WTC11 (cell line): ENCODE results near the gene PBRM1. TPM values are rescaled to one million over a fixed set of nuclear protein-coding genes. Genes with fewer than 3 reads are reported as not detected.

Experiments
- ATAC-seq: fragments of 200-7000 bp; cut with Tn5 transposase; 2 replicates; pipeline ENCODE4 v1.10.0; 2021; ENCODE audit warnings: mild to moderate bottlenecking, moderate library complexity
- CTCF ChIA-PET: fragments of 300-600 bp; sonication (Branson Sonifier 250); formaldehyde crosslinking; loops from one replicate; lab custom pipeline; 2021; ENCODE audit warnings: antibody characterized with exemption; lab: Charles Lee
- POLR2A ChIA-PET: fragments of 350-600 bp; sonication (Branson Sonifier 250); formaldehyde crosslinking; loops from one replicate; lab custom pipeline; 2021; ENCODE audit warnings: antibody characterized with exemption; lab: Charles Lee
- DNase-seq: peaks from one replicate; pipeline ENCODE4 v3.0.0; 2021; ENCODE audit warnings: low spot score
- H3K27ac Mint-ChIP-seq: 2 replicates; pipeline ENCODE4 v1.8.0; 2021; ENCODE audit warnings: mixed read lengths
- H3K27me3 Mint-ChIP-seq: 2 replicates; pipeline ENCODE4 v1.8.0; 2021; ENCODE audit warnings: low read depth, mild to moderate bottlenecking, moderate library complexity, mixed read lengths
- H3K36me3 Mint-ChIP-seq: 2 replicates; pipeline ENCODE4 v1.8.0; 2021; ENCODE audit warnings: mixed read lengths
- H3K4me1 Mint-ChIP-seq: 2 replicates; pipeline ENCODE4 v1.8.0; 2022; ENCODE audit warnings: mixed read lengths
- H3K4me3 Mint-ChIP-seq: 2 replicates; pipeline ENCODE4 v1.8.0; 2021; ENCODE audit warnings: mild to moderate bottlenecking, moderate library complexity, mixed read lengths
- H3K9me3 Mint-ChIP-seq: 2 replicates; pipeline ENCODE4 v1.8.0; 2021; ENCODE audit warnings: mixed read lengths
- ARID4B ChIP-seq: sonication (generic); formaldehyde crosslinking; IDR thresholded peaks from 2 replicates; pipeline ENCODE4 v1.8.0; 2023; ENCODE audit warnings: missing genetic modification reagents, mild to moderate bottlenecking, borderline replicate concordance
- ATF1 ChIP-seq: sonication (generic); formaldehyde crosslinking; IDR thresholded peaks from 2 replicates; pipeline ENCODE4 v1.8.1; 2023; ENCODE audit warnings: mild to moderate bottlenecking, moderate library complexity, missing genetic modification reagents
- CBFB ChIP-seq: sonication (generic); formaldehyde crosslinking; IDR thresholded peaks from 2 replicates; pipeline ENCODE4 v1.8.1; 2022; ENCODE audit warnings: mild to moderate bottlenecking, low read depth, missing genetic modification reagents
- CREM ChIP-seq: sonication (generic); formaldehyde crosslinking; IDR thresholded peaks from 2 replicates; pipeline ENCODE4 v1.8.1; 2022; ENCODE audit warnings: mild to moderate bottlenecking, missing genetic modification reagents, moderate library complexity
- FOXP4 ChIP-seq: sonication (generic); formaldehyde crosslinking; IDR thresholded peaks from 2 replicates; pipeline ENCODE4 v1.8.0; 2022; ENCODE audit warnings: mild to moderate bottlenecking, missing genetic modification reagents
- GRHL2 ChIP-seq: fragments of 250-450 bp; sonication (Bioruptor Pico); IDR thresholded peaks from 2 replicates; pipeline ENCODE4 v1.8.0; 2022; ENCODE audit warnings: mild to moderate bottlenecking, moderate library complexity; ENCODE audit not compliant: insufficient replicate concordance, severe bottlenecking
- IRF1 ChIP-seq: sonication (generic); formaldehyde crosslinking; IDR thresholded peaks from 2 replicates; pipeline ENCODE4 v1.8.0; 2023; ENCODE audit warnings: missing genetic modification reagents
- IRF2 ChIP-seq: sonication (generic); formaldehyde crosslinking; IDR thresholded peaks from 2 replicates; pipeline ENCODE4 v1.8.0; 2022; ENCODE audit warnings: low read depth, missing genetic modification reagents, borderline replicate concordance
- MYBL2 ChIP-seq: sonication (generic); formaldehyde crosslinking; IDR thresholded peaks from 2 replicates; pipeline ENCODE4 v1.8.1; 2023; ENCODE audit warnings: mild to moderate bottlenecking, moderate library complexity, missing genetic modification reagents
- OVOL2 ChIP-seq: fragments of 250-450 bp; sonication (Bioruptor Pico); IDR thresholded peaks from 2 replicates; pipeline ENCODE4 v1.9.0; 2021; ENCODE audit warnings: mild to moderate bottlenecking, borderline replicate concordance
- PREB ChIP-seq: sonication (generic); formaldehyde crosslinking; IDR thresholded peaks from 2 replicates; pipeline ENCODE4 v1.8.1; 2022; ENCODE audit warnings: mild to moderate bottlenecking, missing genetic modification reagents, moderate library complexity, borderline replicate concordance
- SMAD3 ChIP-seq: sonication (generic); formaldehyde crosslinking; IDR thresholded peaks from 2 replicates; pipeline ENCODE4 v1.8.0; 2022; ENCODE audit warnings: missing genetic modification reagents, mild to moderate bottlenecking, borderline replicate concordance
- ZNF121 ChIP-seq: sonication (generic); formaldehyde crosslinking; IDR thresholded peaks from 2 replicates; pipeline ENCODE4 v1.8.0; 2023; ENCODE audit warnings: missing genetic modification reagents
- ZNF138 ChIP-seq: sonication (generic); formaldehyde crosslinking; conservative IDR thresholded peaks from 2 replicates; pipeline ENCODE4 v1.8.1; 2022; ENCODE audit warnings: mild to moderate bottlenecking, moderate library complexity, missing genetic modification reagents
- ZNF396 ChIP-seq: fragments of 250-450 bp; sonication (Bioruptor Pico); IDR thresholded peaks from 2 replicates; pipeline ENCODE4 v1.8.0; 2021; ENCODE audit warnings: mild to moderate bottlenecking, moderate library complexity, borderline replicate concordance
- ZNF425 ChIP-seq: fragments of 250-450 bp; sonication (Bioruptor Pico); conservative IDR thresholded peaks from 2 replicates; pipeline ENCODE4 v1.9.0; 2021; ENCODE audit warnings: mild to moderate bottlenecking
- total RNA-seq: library from RNA; stranded (reverse); gene quantifications from 3 replicates; pipeline ENCODE4 v1.2.3, GENCODE V29; 2021

Gene PBRM1
- total RNA-seq, 1 experiment from 2014 or later: 48.8 TPM

GRCh38 chr3:52710512-52710911, 24.8 kb upstream of the PBRM1 start (continued):
- no peak for TF ChIP-seq CBFB (CRISPR knock-in tag)
- TF ChIP-seq FOXP4: no peak
- TF ChIP-seq ZNF138 (CRISPR knock-in tag): no peak
- TF ChIP-seq OVOL2 (CRISPR knock-in tag): no peak

GRCh38 chr3:52707585-52707984, 21.9 kb upstream of the PBRM1 start:
- ChIA-PET POLR2A (no interaction called here), CTCF (no interaction called here)
- no peak for TF ChIP-seq ZNF396 (CRISPR knock-in tag)
- no peak for TF ChIP-seq ZNF425 (CRISPR knock-in tag)
- no peak for TF ChIP-seq GRHL2
- TF ChIP-seq MYBL2: no peak
- no peak for TF ChIP-seq ZNF121
- no peak for TF ChIP-seq ARID4B (CRISPR knock-in tag)
- no peak for TF ChIP-seq CBFB (CRISPR knock-in tag)
- TF ChIP-seq ZNF138 (CRISPR knock-in tag): no peak
- TF ChIP-seq SMAD3: no peak
- TF ChIP-seq IRF1 (CRISPR knock-in tag): no peak
- TF ChIP-seq ATF1 (CRISPR knock-in tag): no peak
- no peak for TF ChIP-seq CREM (CRISPR knock-in tag)
- TF ChIP-seq PREB (CRISPR knock-in tag): no peak
- no peak for TF ChIP-seq IRF2
- H3K27ac Mint-ChIP-seq: no peak overlapping the region
- H3K36me3 Mint-ChIP-seq: peaks cover 16% of the 10 kb centered on the region
- peak overlapping the region; percentile 96 for H3K4me3 Mint-ChIP-seq
- ATAC-seq (no peak), DNase-seq (no peak)
- H3K4me1 Mint-ChIP-seq: peaks cover 13% of the 10 kb centered on the region
- H3K9me3 Mint-ChIP-seq: no peaks in the 10 kb centered on the region
- H3K27me3 Mint-ChIP-seq: no peaks in the 10 kb centered on the region
